Measurements from ENCODE around the gene RPS14. TPM values are rescaled to one million over a fixed set of nuclear protein-coding genes. Genes with fewer than 3 reads are reported as not detected.

Gene RPS14
- total RNA-seq, 1 donor from 2014 or later = 3,639 TPM

GRCh38 chr5:150409638-150410523 is 39.7 kb downstream of the RPS14 start:
- Histone ChIP-seq H4K20me1 (ENCODE audit: low read depth) (no peaks in the 10 kb centered on the region), H2AFZ (replicated peaks) (peak overlapping the region; percentile 65), H3K36me3 (no peaks in the 10 kb centered on the region), H3F3A (ENCODE audit: low read depth) (peaks cover 32% of the 10 kb centered on the region), H3K79me2 (ENCODE audit: low read depth) (no peaks in the 10 kb centered on the region), H3K4me3 (no peak overlapping the region), H3K27me3 (no peaks in the 10 kb centered on the region), H3K4me2 (peak overlapping the region; percentile 61), H3K27ac (no peak overlapping the region), H3K9ac (no peak overlapping the region), H3K4me1 (peaks cover 20% of the 10 kb centered on the region), H3K9me3 (ENCODE audit: low read depth) (no peaks in the 10 kb centered on the region)
- TF ChIP-seq EZH2phosphoT487 (IDR thresholded peaks at IDR 0.05) (no peak), CTCF (IDR thresholded peaks at IDR 0.05) (no peak), EZH2 (IDR thresholded peaks at IDR 0.05) (no peak)
- DNase-seq (ENCODE audit: low spot score) = peak; percentile 90
- H3K36me3 Mint-ChIP-seq = no peaks in the 10 kb centered on the region
- H3K27ac Mint-ChIP-seq = peak overlapping the region; percentile 21
- peaks cover 5% of the 10 kb centered on the region for H3K27me3 Mint-ChIP-seq (ENCODE audit: insufficient read depth, low read depth)
- no peaks in the 10 kb centered on the region for H3K9me3 Mint-ChIP-seq
- peak overlapping the region; percentile 22 for H3K4me3 Mint-ChIP-seq
- H3K4me1 Mint-ChIP-seq = peaks cover 27% of the 10 kb centered on the region

GRCh38 chr5:150408231-150408943 is 41.2 kb downstream of the RPS14 start:
- no peaks in the 10 kb centered on the region for H3K36me3 ChIP-seq
- no peaks in the 10 kb centered on the region for H3K79me2 ChIP-seq (ENCODE audit: low read depth)
- H3K27me3 ChIP-seq = no peaks in the 10 kb centered on the region
- H3K9me3 ChIP-seq (ENCODE audit: low read depth) = no peaks in the 10 kb centered on the region
- no peak overlapping the region for H3K4me3 ChIP-seq
- no peaks in the 10 kb centered on the region for H4K20me1 ChIP-seq (ENCODE audit: low read depth)
- H3K27ac Mint-ChIP-seq = no peak overlapping the region
- H3K9ac ChIP-seq = no peak overlapping the region
- no peaks in the 10 kb centered on the region for H3K36me3 Mint-ChIP-seq
- no peak overlapping the region for H2AFZ ChIP-seq (replicated peaks)
- H3F3A ChIP-seq (ENCODE audit: low read depth) = peaks cover 29% of the 10 kb centered on the region
- no peak overlapping the region for H3K4me2 ChIP-seq
- no peaks in the 10 kb centered on the region for H3K9me3 Mint-ChIP-seq
- peaks cover 18% of the 10 kb centered on the region for H3K4me1 ChIP-seq
- TF ChIP-seq EZH2 (IDR thresholded peaks at IDR 0.05) (no peak), CTCF (IDR thresholded peaks at IDR 0.05) (no peak), EZH2phosphoT487 (IDR thresholded peaks at IDR 0.05) (no peak)
- no peak overlapping the region for H3K27ac ChIP-seq
- DNase-seq (ENCODE audit: low spot score) = no peak
- H3K4me3 Mint-ChIP-seq = no peak overlapping the region
- peaks cover 5% of the 10 kb centered on the region for H3K27me3 Mint-ChIP-seq (ENCODE audit: insufficient read depth, low read depth)
- H3K4me1 Mint-ChIP-seq = peaks cover 22% of the 10 kb centered on the region

- H3K4me2 ChIP-seq = no peak overlapping the region
- Mint-ChIP-seq H3K27ac (no peak overlapping the region), H3K4me1 (peaks cover 11% of the 10 kb centered on the region), H3K36me3 (peaks cover 3% of the 10 kb centered on the region), H3K4me3 (no peak overlapping the region), H3K9me3 (no peaks in the 10 kb centered on the region), H3K27me3 (ENCODE audit: insufficient read depth, low read depth) (peaks cover 5% of the 10 kb centered on the region)
- H3K27me3 ChIP-seq = no peaks in the 10 kb centered on the region
- no peaks in the 10 kb centered on the region for H3K9me3 ChIP-seq (ENCODE audit: low read depth)
- no peak for DNase-seq (ENCODE audit: low spot score)
- TF ChIP-seq CTCF (IDR thresholded peaks at IDR 0.05) = no peak
- TF ChIP-seq EZH2phosphoT487 (IDR thresholded peaks at IDR 0.05) = no peak
- TF ChIP-seq EZH2 (IDR thresholded peaks at IDR 0.05) = no peak
- no peaks in the 10 kb centered on the region for H4K20me1 ChIP-seq (ENCODE audit: low read depth)
- H2AFZ ChIP-seq (replicated peaks) = no peak overlapping the region
- H3F3A ChIP-seq (ENCODE audit: low read depth) = peaks cover 18% of the 10 kb centered on the region
- no peaks in the 10 kb centered on the region for H3K79me2 ChIP-seq (ENCODE audit: low read depth)
- no peak overlapping the region for H3K27ac ChIP-seq
- H3K4me3 ChIP-seq = no peak overlapping the region
- H3K9ac ChIP-seq = no peak overlapping the region
- H3K4me1 ChIP-seq = peaks cover 6% of the 10 kb centered on the region
- H3K36me3 ChIP-seq = no peaks in the 10 kb centered on the region
Measured at GRCh38 chr5:150407096-150407720, 42.3 kb downstream of the RPS14 start.
